ENCODE measurements around the gene ADAM12. TPM values are rescaled to one million over a fixed set of nuclear protein-coding genes. Genes with fewer than 3 reads are reported as not detected.

ADAM12 gene
- total RNA-seq, 1 experiment from 2014 or later: not detected

- Histone ChIP-seq H3K4me2 (ENCODE audit: low read length) (no peak overlapping the region), H3K4me1 (ENCODE audit: control insufficient read depth in 1 of 2, insufficient read depth in 2 of 2, low read length in 2 of 2) (no peaks in the 10 kb centered on the region), H3K36me3 (ENCODE audit: control insufficient read depth in 1 of 2, insufficient read depth in 2 of 2, low read length in 2 of 2) (no peaks in the 10 kb centered on the region), H3K27me3 (ENCODE audit: insufficient read depth, low read length) (peaks cover 37% of the 10 kb centered on the region; the same call in 1 of the 2 replicates), H3K9ac (ENCODE audit: low read length) (no peak overlapping the region), H3K4me3 (replicated peaks in 1 of 2; ENCODE audit: low read depth in 1 of 2, low read length in 2 of 2) (no peak overlapping the region), H3K9me3 (ENCODE audit: control insufficient read depth in 1 of 2, insufficient read depth in 1 of 2, low read depth in 1 of 2, low read length in 2 of 2) (no peaks in the 10 kb centered on the region), H3K79me2 (ENCODE audit: insufficient read depth, low read length) (no peaks in the 10 kb centered on the region), H3K9me2 (ENCODE audit: insufficient read depth) (no peaks in the 10 kb centered on the region), H2AFZ (ENCODE audit: low read depth, low read length, poor library complexity, severe bottlenecking) (no peak overlapping the region), H3K27ac (ENCODE audit: low read depth, low read length) (no peak overlapping the region), H4K20me1 (ENCODE audit: insufficient read depth) (no peaks in the 10 kb centered on the region)
- POLR2A ChIA-PET: no interaction called here
- intact Hi-C loops (cut with micrococcal nuclease): no loop called here
- RAD21 ChIA-PET (ENCODE audit: low non-redundant PET in 1 of 2, low total read pairs in 2 of 2, uncharacterized antibody in 2 of 2, unreplicated experiment in 2 of 2): no interaction called here
- DNase-seq (ENCODE audit: low read depth, low spot score) (no peak), ATAC-seq (no peak)
- no peak for TF ChIP-seq RAD21 (IDR thresholded peaks at IDR 0.05; ENCODE audit: low read depth)
- TF ChIP-seq YY1 (IDR thresholded peaks at IDR 0.05; ENCODE audit: extremely low read depth, insufficient replicate concordance, low read depth, low read length): no peak
- no peak for TF ChIP-seq EZH2 (IDR thresholded peaks at IDR 0.05)
- no peak for TF ChIP-seq SIN3A (IDR thresholded peaks at IDR 0.05; ENCODE audit: low read depth)
- TF ChIP-seq JUND (IDR thresholded peaks at IDR 0.05): no peak
- no peak for TF ChIP-seq CBX3 (IDR thresholded peaks at IDR 0.05; ENCODE audit: low read depth)
- no peak for TF ChIP-seq EZH2phosphoT487 (IDR thresholded peaks at IDR 0.05; ENCODE audit: borderline replicate concordance)
- TF ChIP-seq, protein P1, sequence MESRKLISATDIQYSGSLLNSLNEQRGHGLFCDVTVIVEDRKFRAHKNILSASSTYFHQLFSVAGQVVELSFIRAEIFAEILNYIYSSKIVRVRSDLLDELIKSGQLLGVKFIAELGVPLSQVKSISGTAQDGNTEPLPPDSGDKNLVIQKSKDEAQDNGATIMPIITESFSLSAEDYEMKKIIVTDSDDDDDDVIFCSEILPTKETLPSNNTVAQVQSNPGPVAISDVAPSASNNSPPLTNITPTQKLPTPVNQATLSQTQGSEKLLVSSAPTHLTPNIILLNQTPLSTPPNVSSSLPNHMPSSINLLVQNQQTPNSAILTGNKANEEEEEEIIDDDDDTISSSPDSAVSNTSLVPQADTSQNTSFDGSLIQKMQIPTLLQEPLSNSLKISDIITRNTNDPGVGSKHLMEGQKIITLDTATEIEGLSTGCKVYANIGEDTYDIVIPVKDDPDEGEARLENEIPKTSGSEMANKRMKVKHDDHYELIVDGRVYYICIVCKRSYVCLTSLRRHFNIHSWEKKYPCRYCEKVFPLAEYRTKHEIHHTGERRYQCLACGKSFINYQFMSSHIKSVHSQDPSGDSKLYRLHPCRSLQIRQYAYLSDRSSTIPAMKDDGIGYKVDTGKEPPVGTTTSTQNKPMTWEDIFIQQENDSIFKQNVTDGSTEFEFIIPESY (IDR thresholded peaks at IDR 0.05; ENCODE audit: extremely low read depth, insufficient replicate concordance, low read length): no peak
- no TSS peak for BruUV-seq (replicated peaks)
- CTCF ChIA-PET: no interaction called here
These were observed 2.0 kb upstream of the ADAM12 start for GRCh38 chr10:126390324-126390723.
